Posterior vena cava (tissue), 2 donors: ENCODE measurements around the gene PTPRQ. TPM values are rescaled to one million over a fixed set of nuclear protein-coding genes. Genes with fewer than 3 reads are reported as not detected.

Experiments used
- DNase-seq: peaks from one replicate; pipeline ENCODE4 v3.0.0-alpha.2; 2020; ENCODE audit warnings: low spot score
- intact Hi-C, 2 donors: fragments of 100-400 bp; cut with DNase I; formaldehyde crosslinking; loops; one replicate each; pipeline versions ENCODE4 v1.14.1 to v1.14.2; 2022 to 2023
- total RNA-seq, 2 donors: library from RNA; stranded (reverse); fragmentation: NEBNext Ultra II Directional; extraction: Animal tissue kit (Norgen Biotek cat#: 25700); gene quantifications; one replicate each; pipeline ENCODE4 v1.2.1, GENCODE V29; 2021
- donor health status: DM: yes; HTN: yes; CAD: no.
- donor health status: DM: yes; HTN: yes; CAD: no.

Gene PTPRQ
- total RNA-seq, 2 donors from 2014 or later, result 0.67 to 1.5 TPM

DNA sequence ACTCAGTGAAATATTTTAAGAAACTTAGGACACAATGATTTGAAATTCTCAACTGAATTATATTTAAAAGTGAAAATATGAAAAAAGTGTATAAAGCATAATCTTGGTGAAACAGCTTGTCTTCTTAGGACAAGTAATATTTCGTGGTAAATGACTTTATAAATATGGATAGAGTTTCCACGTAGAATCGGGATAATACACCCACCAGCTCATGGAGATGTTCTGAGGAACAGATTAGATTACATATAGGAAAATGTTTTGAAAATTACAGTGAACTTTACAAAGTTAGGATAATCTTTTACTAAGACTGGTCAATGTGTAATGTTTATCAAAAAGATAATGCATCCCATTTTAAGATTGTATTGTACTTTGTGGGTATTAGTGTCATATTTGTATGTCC, 237.8 kb downstream of the PTPRQ start:
- intact Hi-C loops, result no loop called here

DNA sequence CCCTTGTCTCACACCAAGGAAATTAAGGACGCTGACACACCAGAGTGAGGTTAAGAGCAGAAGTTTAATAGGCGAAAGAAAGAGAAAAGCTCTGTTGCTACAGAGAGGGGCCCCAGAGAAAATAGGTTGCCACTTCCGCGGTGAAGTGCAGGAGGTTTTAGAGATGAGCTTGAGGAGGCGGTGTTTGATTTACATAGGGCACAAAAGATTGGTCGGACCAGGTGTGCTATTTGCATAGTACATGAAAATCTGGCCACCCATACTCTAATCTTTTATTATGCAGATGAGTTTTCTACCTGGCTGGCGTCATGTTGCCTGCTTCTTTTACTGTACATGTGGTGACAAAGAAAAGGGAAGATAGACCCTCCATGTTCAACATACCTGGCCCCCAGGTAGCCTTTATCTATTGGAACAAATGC, 240.1 kb downstream of the PTPRQ start:
- intact Hi-C loops, result no loop called here
- DNase-seq, result no peak

More for the DNA sequence above, 237.8 kb downstream of the PTPRQ start:
- no peak for DNase-seq

DNA sequence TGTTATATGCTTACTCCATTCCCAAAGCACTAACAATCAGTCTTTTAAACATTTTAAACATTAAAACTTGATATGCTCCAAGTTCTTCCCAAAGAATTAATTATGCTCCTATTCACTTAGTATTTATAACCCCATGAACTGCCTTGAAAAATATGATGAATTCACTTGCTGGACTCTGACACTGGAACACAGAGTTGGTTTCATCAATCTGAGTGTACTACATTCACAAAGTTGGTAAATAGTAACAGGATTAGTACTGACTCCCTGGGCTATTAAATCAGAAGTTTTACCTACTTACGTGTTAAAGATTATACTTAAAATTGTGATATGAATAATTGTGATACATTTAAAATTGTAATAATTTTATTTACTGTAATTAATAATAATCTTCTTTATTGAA, 246.1 kb downstream of the PTPRQ start:
- DNase-seq, result no peak
- intact Hi-C loops, result no loop called here

DNA sequence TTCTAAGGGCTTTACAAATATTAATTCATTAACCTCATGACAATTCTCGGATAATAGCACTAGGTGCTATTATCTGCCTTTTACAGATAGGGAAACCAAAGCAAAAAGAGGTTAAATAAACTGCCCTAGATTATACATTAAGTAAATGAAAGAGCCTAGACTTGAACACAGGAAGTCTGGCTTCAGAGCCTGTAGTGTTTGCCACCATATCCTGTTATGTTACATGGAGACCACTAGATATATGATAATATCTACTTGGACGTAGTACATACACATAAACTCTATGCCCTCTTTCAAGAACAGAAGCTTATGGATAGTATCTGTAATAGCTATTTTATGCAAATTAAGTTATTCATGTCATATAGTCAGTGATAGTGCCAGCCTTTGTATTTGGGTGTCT, 246.5 kb downstream of the PTPRQ start:
- intact Hi-C loops, result no loop called here

DNA sequence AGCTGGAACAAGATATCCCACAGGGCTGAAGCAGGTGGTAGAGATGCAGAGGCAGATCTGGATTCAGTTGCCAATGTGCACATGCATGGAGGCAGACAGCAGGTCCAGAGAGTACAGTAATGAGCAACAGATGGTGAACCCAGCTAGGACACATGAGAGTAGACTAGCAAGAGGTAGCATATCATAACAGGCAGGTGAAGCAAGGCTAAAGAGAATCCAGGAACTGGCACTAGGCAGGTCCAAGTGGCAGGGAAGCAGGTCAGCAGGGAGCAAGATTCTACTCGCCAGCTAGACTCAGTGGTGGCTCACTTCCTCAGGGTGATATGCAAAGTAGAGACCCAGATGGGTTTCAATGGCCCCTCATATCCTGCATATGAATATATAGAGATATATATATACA, 248.1 kb downstream of the PTPRQ start:
- intact Hi-C loops, result no loop called here
- no peak for DNase-seq

More for the DNA sequence above, 246.5 kb downstream of the PTPRQ start:
- no peak for DNase-seq

DNA sequence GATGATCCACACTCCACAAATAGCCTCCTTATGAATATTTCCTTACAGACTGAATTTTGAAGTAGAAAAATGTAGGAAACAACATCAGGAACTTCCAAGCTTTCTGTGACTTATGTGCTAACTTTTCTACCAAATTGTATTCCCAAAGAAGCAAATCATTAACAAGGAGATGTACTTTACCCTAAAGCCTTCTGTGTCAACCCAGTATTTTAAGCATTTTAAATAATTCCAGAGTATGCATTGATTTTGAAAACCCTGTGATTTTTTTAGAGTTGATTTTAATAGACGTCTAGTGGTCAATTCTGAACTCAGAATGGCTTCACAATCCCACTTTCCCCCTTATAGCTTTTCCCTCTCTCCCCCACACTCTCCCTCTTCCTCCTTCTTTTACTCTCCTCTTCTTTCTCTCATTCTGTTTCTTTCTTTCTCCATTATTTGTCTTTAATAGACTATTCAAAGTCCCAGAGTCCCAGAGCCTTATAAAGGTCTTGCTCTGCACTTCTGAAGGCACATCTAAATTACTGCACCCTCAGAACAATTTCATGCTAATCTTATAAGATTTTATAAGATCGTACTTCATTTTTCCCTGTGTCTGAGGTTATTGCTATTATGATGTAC, 253.3 kb downstream of the PTPRQ start:
- intact Hi-C loops, result no loop called here
- no peak for DNase-seq

DNA sequence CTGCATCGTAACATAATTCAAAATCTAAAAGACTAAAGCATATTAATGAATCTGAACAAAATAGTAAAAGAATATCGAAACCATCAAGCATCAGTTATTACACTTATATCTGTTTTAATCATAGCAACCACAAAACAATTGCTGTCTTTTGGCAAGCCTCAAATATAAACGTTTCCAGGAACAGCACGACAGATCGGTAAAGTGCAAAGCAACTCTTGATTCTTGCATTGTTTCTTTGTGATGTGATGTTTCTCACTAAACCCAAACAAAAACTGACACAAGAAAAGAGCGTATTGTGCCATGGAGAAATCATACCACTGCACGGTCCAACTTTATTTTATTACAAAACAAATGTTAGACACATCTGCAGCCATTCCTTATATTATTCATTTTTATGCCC, 254.2 kb downstream of the PTPRQ start:
- no peak for DNase-seq
- intact Hi-C loops, result no loop called here

DNA sequence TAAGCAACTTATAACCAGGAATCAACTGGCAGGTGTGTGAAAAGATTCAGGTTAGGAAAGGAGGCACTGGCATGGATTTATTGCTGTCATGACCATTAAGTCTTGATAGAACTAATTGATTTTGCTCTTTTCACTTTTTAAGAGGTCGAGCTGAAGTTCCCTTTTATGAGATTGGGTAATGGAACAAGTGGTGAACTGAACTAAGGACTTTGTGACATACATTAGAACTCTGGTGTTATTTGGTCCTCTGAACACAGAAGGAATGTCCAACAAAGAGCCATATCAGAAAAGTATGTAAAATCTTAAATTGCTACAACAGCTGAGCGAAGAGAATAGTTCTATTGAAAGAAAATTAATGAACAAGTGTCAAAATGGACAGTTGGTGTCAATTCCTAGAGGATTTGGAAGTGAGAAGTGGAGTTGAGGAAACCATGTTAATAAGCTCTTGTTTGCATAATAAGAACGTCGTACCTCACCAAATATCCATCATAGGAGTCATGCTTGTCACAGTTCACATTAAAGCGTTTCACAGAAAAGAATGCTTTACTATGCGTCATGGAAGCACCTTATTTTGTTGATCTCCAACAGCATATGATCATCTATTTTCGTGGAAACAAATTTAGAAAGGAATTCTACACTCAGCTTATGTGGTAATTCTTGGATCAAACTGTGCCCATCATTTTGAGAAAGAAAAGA, 255.0 kb downstream of the PTPRQ start:
- DNase-seq, result no peak
- intact Hi-C loops, result no loop called here

DNA sequence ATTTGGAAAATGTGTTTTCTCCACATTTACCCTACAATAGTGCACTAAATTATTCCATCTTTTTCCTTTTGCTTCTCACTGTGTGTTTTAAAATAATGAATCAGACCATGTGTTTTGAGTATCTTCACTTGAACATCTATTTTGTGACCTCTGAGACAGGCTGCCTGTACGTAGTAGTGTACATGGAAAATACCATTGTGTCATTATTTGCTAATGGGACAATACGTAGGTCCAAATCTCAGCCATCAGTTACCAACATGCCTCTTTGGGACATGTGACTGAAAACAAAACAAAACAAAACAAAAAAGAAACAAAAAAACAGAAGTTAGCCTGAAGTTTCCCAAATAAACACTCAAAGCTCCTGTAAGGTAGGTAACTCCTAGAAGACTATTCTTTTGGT, 256.3 kb downstream of the PTPRQ start:
- DNase-seq, result no peak
- intact Hi-C loops, result no loop called here

DNA sequence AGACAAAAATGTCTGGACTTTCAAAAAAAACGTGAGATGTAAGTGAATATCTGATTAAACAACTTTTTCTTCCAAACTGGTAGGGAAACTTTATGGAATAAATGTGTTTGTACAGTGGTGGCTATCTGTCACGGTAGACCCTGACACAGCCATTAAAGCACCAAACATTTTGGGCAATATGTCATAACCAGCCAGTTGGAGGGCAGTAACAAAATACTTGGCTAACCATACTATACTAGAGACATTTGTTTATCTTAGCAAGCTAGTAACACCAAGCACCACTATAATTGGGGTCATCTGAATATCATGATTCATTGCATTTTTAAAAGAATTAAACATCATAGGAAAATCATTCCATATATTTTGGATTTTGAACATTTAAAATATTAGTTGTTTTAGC, 257.4 kb downstream of the PTPRQ start:
- intact Hi-C loops, result no loop called here
- DNase-seq, result no peak

DNA sequence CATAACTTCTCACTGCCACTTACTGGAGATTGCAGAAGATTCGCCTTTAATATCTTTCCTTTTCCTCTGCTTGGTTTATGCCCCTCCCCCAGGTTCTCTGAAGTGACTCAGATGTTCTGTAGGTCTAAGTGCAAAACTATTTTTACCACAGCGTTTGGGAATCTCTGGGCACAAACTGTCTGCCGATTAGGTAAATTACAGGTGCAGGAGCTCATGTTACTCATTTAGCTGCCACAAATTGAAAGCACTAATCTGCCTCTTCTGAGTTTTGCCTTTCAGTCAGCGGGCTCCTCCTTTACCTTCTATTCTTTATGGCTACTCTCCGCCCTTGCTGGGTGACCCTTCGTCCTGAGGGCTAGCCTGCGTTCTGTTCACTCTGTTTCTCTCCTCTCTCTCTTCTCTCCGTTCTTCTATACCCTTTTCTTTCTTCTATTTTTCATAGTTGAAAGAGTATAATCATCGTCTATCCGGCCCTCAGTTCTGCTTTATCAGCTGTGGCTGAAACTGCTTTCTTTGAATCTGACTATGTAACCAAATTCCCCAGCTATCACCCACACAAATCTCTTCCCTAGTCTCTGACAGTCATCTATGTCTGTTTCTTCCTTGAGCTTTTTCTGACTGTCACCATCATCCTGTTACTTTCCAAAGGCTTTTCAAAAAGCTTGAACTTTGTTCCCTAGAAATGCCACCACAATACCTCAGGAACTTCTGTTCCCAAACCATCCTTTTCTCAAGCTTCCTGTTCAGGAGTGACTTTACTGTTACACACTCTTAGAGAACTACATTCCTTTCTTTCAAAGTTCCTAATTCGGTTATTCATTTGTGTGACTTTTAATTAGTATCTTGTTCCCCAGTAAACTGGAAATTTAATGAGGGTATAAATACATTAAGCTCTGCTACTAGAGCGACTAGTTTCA, 259.1 kb downstream of the PTPRQ start:
- intact Hi-C loops, result no loop called here
- DNase-seq, result no peak

DNA sequence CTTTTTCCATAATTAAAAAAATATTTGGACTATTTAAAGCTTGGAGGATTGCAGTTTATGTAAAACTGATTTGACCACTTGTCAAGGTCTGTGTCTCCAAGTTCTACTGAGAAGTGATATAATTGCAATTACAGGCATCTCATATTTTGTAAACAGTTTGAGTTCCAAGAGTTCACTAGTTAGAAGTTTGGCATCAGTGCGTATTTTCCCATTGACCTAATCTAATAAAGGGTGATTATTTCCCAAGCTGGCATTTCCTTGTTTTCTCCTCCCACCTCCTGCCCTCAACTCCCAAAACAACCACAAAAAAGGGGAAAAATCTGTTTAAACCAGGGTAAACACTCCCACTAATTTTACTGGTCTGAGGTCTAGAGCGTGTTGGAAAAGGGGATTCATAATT, 260.4 kb downstream of the PTPRQ start:
- DNase-seq, result no peak
- intact Hi-C loops, result no loop called here

DNA sequence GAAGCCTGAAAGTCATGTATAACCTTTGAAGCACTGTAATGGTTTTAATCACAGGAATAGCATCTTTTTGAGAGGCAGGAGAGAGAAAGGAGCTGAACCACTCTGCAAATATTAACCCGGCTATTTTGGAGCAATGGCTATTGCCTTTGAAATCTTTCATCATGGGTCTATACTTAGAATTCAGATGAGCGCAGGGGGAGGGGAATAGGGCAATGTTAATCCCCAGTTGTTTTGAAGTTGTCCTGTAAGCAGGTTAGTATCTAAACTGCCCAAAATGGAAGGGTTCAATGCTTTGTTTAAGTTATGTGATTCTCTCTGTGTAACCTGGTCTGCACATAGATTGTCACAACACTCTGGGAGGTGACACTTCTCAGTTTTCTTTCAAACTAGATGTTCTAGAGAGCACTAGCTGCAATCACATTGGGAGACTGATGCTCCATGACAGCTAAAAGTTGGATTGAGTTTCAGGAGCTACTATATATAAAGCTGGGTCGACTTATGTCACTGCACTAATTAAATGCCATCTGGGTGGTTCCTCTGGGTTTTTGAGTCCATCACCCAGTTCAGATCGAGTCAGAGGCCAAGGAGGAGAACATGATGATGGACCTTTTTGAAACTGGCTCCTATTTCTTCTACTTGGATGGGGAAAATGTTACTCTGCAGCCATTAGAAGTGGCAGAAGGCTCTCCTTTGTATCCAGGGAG, 263.2 kb downstream of the PTPRQ start, which contains the start of gene MYF6:
Gene MYF6, plus strand, starts transcription at position 509 of the 704 bp plus-strand sequence. Its CDS starts 86 bp downstream, at position 595.
- intact Hi-C loops, result no loop called here
- DNase-seq, result no peak

DNA sequence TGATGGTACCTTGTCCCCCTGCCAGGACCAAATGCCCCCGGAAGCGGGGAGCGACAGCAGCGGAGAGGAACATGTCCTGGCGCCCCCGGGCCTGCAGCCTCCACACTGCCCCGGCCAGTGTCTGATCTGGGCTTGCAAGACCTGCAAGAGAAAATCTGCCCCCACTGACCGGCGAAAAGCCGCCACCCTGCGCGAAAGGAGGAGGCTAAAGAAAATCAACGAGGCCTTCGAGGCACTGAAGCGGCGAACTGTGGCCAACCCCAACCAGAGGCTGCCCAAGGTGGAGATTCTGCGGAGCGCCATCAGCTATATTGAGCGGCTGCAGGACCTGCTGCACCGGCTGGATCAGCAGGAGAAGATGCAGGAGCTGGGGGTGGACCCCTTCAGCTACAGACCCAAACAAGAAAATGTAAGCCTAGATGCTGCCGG, 263.8 kb downstream of the PTPRQ start:
- intact Hi-C loops, result no loop called here
- DNase-seq, result peak; percentile 73

DNA sequence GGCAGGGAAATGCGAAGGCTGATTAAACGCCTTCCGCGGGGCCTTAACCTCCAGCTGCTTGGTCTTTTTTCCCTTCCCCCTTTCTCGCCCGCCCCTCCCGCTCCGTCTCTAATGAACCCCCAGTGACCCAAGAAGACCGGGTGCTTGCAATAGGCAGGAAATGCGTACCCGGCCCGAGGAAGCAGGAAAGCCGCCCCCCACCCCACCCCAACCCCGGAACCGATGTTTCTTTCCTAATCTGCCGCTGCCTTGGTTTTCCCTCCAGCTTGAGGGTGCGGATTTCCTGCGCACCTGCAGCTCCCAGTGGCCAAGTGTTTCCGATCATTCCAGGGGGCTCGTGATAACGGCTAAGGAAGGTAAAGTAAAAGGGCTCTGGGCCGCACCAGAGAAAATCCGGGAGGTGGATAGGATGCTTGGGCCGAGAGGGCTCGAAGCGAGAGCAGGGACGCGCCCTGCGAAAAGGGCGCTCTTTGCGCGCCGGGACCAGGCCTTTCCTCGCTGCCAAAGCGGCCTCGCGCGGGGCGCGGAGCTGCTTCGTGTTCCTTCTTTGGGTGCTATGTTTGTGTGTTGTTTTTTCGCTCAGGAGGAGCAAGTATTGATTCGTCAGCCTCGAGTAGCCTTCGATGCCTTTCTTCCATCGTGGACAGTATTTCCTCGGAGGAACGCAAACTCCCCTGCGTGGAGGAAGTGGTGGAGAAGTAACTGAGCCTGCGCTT, 264.4 kb downstream of the PTPRQ start:
- intact Hi-C loops, result no loop called here
- DNase-seq, result peak; percentile 77

DNA sequence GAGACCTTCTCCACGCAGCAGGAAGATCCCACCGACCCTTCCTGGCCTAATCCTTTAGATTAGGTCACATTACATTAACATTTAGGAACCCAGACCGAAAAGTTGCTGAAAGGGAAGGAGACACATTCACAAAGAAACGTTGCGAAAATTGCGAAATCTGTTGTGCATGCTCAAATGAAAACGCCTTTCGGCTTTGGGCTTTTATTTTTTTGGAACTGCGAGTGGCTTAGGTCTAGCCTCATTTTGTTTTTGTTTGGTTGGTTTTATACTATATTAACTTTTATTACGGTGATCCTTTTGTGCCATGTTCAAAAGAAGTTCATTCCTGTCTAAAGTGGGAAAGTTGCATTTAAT, 264.9 kb downstream of the PTPRQ start:
- no peak for DNase-seq
- intact Hi-C loops, result no loop called here

DNA sequence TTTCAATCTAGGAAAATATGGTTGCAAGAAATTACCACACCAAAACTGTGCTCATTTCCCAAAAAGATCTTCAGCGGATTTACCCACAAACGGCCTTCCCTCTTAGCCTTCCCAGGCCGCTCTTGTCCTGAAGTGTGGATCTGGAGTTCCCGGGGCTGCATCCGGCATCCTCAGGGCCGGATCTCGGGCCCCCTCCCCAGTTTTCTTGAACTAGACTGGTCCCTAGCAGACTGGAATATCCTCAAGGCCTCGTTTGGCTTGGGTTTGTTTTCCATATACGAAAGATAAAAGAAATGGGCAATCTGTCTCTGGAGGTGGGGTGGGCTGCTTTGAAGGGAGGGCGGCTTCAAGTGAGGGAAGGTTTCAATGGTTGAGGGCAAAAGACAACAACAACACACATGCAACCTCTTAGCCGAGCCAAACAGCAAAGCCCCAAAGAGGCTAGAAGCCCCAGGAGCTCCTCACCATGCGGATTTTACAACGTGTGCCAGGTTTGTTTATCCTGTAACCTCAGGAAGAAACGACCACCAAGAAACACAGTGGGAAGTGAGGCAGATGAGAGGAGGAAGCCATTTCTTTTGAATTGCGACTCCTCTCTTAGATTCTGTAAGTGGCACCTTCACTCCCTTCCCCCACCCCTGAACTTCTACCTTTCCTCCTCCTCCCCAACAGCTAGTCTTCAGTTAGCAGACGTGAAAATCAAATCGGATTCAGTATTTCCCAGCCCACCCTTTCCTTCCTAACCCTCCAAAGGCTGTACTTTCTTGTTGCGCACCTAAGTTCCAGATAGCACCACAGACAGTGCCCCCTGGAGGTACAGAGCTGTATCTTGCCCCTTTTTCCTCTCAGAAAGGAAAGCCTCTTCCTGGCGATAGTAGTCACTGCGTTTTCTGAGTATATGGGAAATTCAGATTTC, 266.0 kb downstream of the PTPRQ start:
- intact Hi-C loops, result no loop called here
- DNase-seq, result no peak
